ENCODE measurements around the gene HK1. TPM values are rescaled to one million over a fixed set of nuclear protein-coding genes. Genes with fewer than 3 reads are reported as not detected.

HK1 gene
- total RNA-seq, 1 donor from 2014 or later, result 219 TPM

- DNase-seq, result no peak
- Histone ChIP-seq H3K4me1 (peaks cover 45% of the 10 kb centered on the region), H3K36me3 (peaks cover 73% of the 10 kb centered on the region), H3K27me3 (ENCODE audit: low read depth) (no peaks in the 10 kb centered on the region), H3K27ac (replicated peaks) (no peak overlapping the region), H3K4me3 (no peak overlapping the region), H3K9me3 (replicated peaks) (no peaks in the 10 kb centered on the region)
- TF ChIP-seq CTCF (IDR thresholded peaks at IDR 0.05; ENCODE audit: borderline replicate concordance), result no peak
- intact Hi-C loops (cut with micrococcal nuclease), result loop anchor here (10.0 kb wide), 1 partner anchor 49 kb away; no protein-coding TSS in a partner anchor
Observed at GRCh38 chr10:69374242-69374641, 95.9 kb downstream of the HK1 start.

- Histone ChIP-seq H3K4me3 (no peak overlapping the region), H3K27me3 (ENCODE audit: low read depth) (no peaks in the 10 kb centered on the region), H3K9me3 (replicated peaks) (no peaks in the 10 kb centered on the region), H3K4me1 (peaks cover 45% of the 10 kb centered on the region), H3K36me3 (peaks cover 73% of the 10 kb centered on the region), H3K27ac (replicated peaks) (peak overlapping the region; percentile 76)
- intact Hi-C loops (cut with micrococcal nuclease), result loop anchor here (10.0 kb wide), 1 partner anchor 50 kb away; no protein-coding TSS in a partner anchor
- no peak for TF ChIP-seq CTCF (IDR thresholded peaks at IDR 0.05; ENCODE audit: borderline replicate concordance)
- no peak for DNase-seq
Observed at GRCh38 chr10:69374931-69375306, 96.6 kb downstream of the HK1 start.

- peak; percentile 32 for TF ChIP-seq CTCF (IDR thresholded peaks at IDR 0.05; ENCODE audit: borderline replicate concordance)
- intact Hi-C loops (cut with micrococcal nuclease), result loop anchor here (10.0 kb wide), 1 partner anchor 51 kb away; no protein-coding TSS in a partner anchor
- Histone ChIP-seq H3K27me3 (ENCODE audit: low read depth) (no peaks in the 10 kb centered on the region), H3K27ac (replicated peaks) (peak overlapping the region; percentile 76), H3K4me1 (peaks cover 45% of the 10 kb centered on the region), H3K36me3 (peaks cover 73% of the 10 kb centered on the region), H3K9me3 (replicated peaks) (no peaks in the 10 kb centered on the region), H3K4me3 (peak overlapping the region; percentile 11)
- no peak for DNase-seq
Observed at GRCh38 chr10:69375307-69376151, 97.2 kb downstream of the HK1 start.

- H3K36me3 ChIP-seq, result peaks cover 68% of the 10 kb centered on the region
Observed at GRCh38 chr10:69376662-69377061, 98.4 kb downstream of the HK1 start.

GRCh38 chr10:69377191-69377590 lies 98.9 kb downstream of the HK1 start:
- Histone ChIP-seq H3K4me3 (no peak overlapping the region), H3K4me1 (peaks cover 45% of the 10 kb centered on the region), H3K27ac (replicated peaks) (peak overlapping the region; percentile 76), H3K9me3 (replicated peaks) (no peaks in the 10 kb centered on the region), H3K36me3 (peaks cover 66% of the 10 kb centered on the region), H3K27me3 (ENCODE audit: low read depth) (no peaks in the 10 kb centered on the region)
- no peak for DNase-seq
- no peak for TF ChIP-seq CTCF (IDR thresholded peaks at IDR 0.05; ENCODE audit: borderline replicate concordance)
- intact Hi-C loops (cut with micrococcal nuclease), result loop anchor here (10.0 kb wide), 1 partner anchor 52 kb away; no protein-coding TSS in a partner anchor

More at GRCh38 chr10:69376662-69377061, 98.4 kb downstream of the HK1 start:
- no peaks in the 10 kb centered on the region for H3K27me3 ChIP-seq (ENCODE audit: low read depth)
- no peak overlapping the region for H3K4me3 ChIP-seq
- no peak for TF ChIP-seq CTCF (IDR thresholded peaks at IDR 0.05; ENCODE audit: borderline replicate concordance)
- peaks cover 45% of the 10 kb centered on the region for H3K4me1 ChIP-seq
- H3K9me3 ChIP-seq (replicated peaks), result no peaks in the 10 kb centered on the region
- no peak for DNase-seq
- peak overlapping the region; percentile 76 for H3K27ac ChIP-seq (replicated peaks)
- intact Hi-C loops (cut with micrococcal nuclease), result loop anchor here (10.0 kb wide), 1 partner anchor 52 kb away; no protein-coding TSS in a partner anchor
